K562 (cell line): ENCODE data around the gene SCAF11. TPM values are rescaled to one million over a fixed set of nuclear protein-coding genes. Genes with fewer than 3 reads are reported as not detected.

Source experiments
- CLOCK ChIP-seq: fragments of 250-450 bp; sonication (Bioruptor Pico); IDR thresholded peaks from 2 replicates; pipeline ENCODE4 v1.4.0; 2020; ENCODE audit warnings: mild to moderate bottlenecking, moderate library complexity, borderline replicate concordance
- CREB1 ChIP-seq, 2 experiments: sonication (generic) in 1 of 2; formaldehyde crosslinking in 1 of 2; IDR thresholded peaks; 2 replicates each; pipeline versions ENCODE4 v1.6.1 to v1.8.0; 2012 to 2022; ENCODE audit warnings: inconsistent platforms in 1 of 2, mild to moderate bottlenecking in 1 of 2, missing genetic modification reagents in 1 of 2, moderate library complexity in 1 of 2
- CUX1 ChIP-seq: fragments of 200-800 bp; sonication (Bioruptor generic); IDR thresholded peaks from 2 replicates; pipeline ENCODE4 v1.6.1; 2016; ENCODE audit warnings: missing genetic modification characterization, missing compliant biosample characterization
- E2F8 ChIP-seq: fragments of 450-650 bp; IDR thresholded peaks from 2 replicates; pipeline ENCODE4 v1.7.1; 2018; ENCODE audit warnings: mild to moderate bottlenecking, low read depth; ENCODE audit not compliant: partially characterized antibody
- HNRNPUL1 ChIP-seq: fragments of 200-400 bp; formaldehyde crosslinking; IDR thresholded peaks from 2 replicates; pipeline ENCODE4 v1.6.1; 2017; ENCODE audit warnings: low read length
- MAFK ChIP-seq: IDR thresholded peaks from 2 replicates; pipeline ENCODE4 v1.6.1; 2011; ENCODE audit warnings: low read length, improper control_type of control experiment
- MEIS2 ChIP-seq: fragments of 450-650 bp; IDR thresholded peaks from 2 replicates; pipeline ENCODE4 v1.6.1; 2014; ENCODE audit warnings: mild to moderate bottlenecking; ENCODE audit not compliant: partially characterized antibody
- NBN ChIP-seq: fragments of 450-650 bp; IDR thresholded peaks from 2 replicates; pipeline ENCODE4 v1.6.1; 2016; ENCODE audit warnings: low read depth, mild to moderate bottlenecking
- TCFL5 ChIP-seq: fragments of 250-450 bp; sonication (Bioruptor Pico); conservative IDR thresholded peaks from 2 replicates; pipeline ENCODE4 v1.6.1; 2021; ENCODE audit warnings: mild to moderate bottlenecking, moderate library complexity, matching md5 sums
- TEAD4 ChIP-seq, 2 experiments: sonication (generic) in 1 of 2; formaldehyde crosslinking in 1 of 2; IDR thresholded peaks; 2 replicates each; pipeline versions ENCODE4 v1.6.1 to v1.8.0; 2012 to 2022; ENCODE audit warnings: borderline replicate concordance in 1 of 2, inconsistent platforms in 1 of 2, low read length in 1 of 2, mild to moderate bottlenecking in 1 of 2, missing genetic modification reagents in 1 of 2
- ZNF165 ChIP-seq: fragments of 250-450 bp; sonication (Bioruptor Pico); IDR thresholded peaks from 2 replicates; pipeline ENCODE4 v1.4.0; 2020; ENCODE audit warnings: borderline replicate concordance
- ZNF764 ChIP-seq: fragments of 250-450 bp; sonication (Bioruptor Pico); IDR thresholded peaks from 2 replicates; pipeline ENCODE4 v1.4.0; 2020; ENCODE audit warnings: low read depth, mild to moderate bottlenecking, moderate library complexity
- ZSCAN29 ChIP-seq: fragments of 450-650 bp; IDR thresholded peaks from 2 replicates; pipeline ENCODE4 v1.6.1; 2017
- polyA plus RNA-seq, 8 experiments: library from polyadenylated mRNA; depleted of rRNA in 4 of 8; stranded (reverse) in 5 of 8; unstranded in 3 of 8; fragments of >200 nt; fragmentation: Nextera tagmentation in 2 of 8; fragmentation: Illumina TruSeq in 1 of 8; extraction: Ambion mirVana in 2 of 8; extraction: Trizol in 1 of 8; gene quantifications; 2 replicates each; pipeline versions ENCODE4 v1.2.1 to v1.2.3, GENCODE V29; 2011 to 2014; ENCODE audit warnings: inconsistent platforms in 1 of 8, missing spikeins in 1 of 8
- total RNA-seq, 7 experiments: library from RNA; depleted of rRNA in 6 of 7; stranded (reverse); fragments of >200 nt in 6 of 7; fragmentation: Illumina TruSeq in 2 of 7; extraction: Trizol in 2 of 7; gene quantifications; 2 replicates each; pipeline versions ENCODE4 v1.2.1 to v1.2.3, GENCODE V29; 2011 to 2021; ENCODE audit warnings: low replicate concordance in 1 of 7
- TF ChIP-seq, protein P1 (sequence below): sonication (generic); formaldehyde crosslinking; IDR thresholded peaks from 2 replicates; pipeline ENCODE4 v1.8.1; 2023; ENCODE audit warnings: mild to moderate bottlenecking, missing genetic modification reagents

Gene SCAF11
- total and polyA plus RNA-seq, 9 of the 15 experiments (the other 6 are each of a cell fraction or from before 2014, with no cell fraction given): 30.4 to 119 (median 80.0) TPM

GRCh38 chr12:45989721-45990467 is 480 bp downstream of the SCAF11 start (continued):
- no peak for TF ChIP-seq CLOCK (CRISPR knock-in tag)
- peak; percentile 27; the same call in 1 of the 2 replicates for TF ChIP-seq ZNF165 (CRISPR knock-in tag)
- no peak for TF ChIP-seq CUX1 (CRISPR knock-in tag)
- no peak for TF ChIP-seq MEIS2
- TF ChIP-seq TCFL5: no peak
- TF ChIP-seq TEAD4 (IDR thresholded peaks at IDR 0.05; ENCODE audit: low read length): no peak
- TF ChIP-seq TEAD4 (CRISPR knock-in tag; IDR thresholded peaks at IDR 0.05; ENCODE audit: borderline replicate concordance): no peak
- TF ChIP-seq, protein P1, sequence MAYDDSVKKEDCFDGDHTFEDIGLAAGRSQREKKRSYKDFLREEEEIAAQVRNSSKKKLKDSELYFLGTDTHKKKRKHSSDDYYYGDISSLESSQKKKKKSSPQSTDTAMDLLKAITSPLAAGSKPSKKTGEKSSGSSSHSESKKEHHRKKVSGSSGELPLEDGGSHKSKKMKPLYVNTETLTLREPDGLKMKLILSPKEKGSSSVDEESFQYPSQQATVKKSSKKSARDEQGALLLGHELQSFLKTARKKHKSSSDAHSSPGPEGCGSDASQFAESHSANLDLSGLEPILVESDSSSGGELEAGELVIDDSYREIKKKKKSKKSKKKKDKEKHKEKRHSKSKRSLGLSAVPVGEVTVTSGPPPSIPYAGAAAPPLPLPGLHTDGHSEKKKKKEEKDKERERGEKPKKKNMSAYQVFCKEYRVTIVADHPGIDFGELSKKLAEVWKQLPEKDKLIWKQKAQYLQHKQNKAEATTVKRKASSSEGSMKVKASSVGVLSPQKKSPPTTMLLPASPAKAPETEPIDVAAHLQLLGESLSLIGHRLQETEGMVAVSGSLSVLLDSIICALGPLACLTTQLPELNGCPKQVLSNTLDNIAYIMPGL (CRISPR knock-in tag): no peak
- TF ChIP-seq NBN: no peak
- TF ChIP-seq ZSCAN29: no peak
- TF ChIP-seq MAFK: no peak
- TF ChIP-seq HNRNPUL1: no peak
- TF ChIP-seq E2F8: no peak
- no peak for TF ChIP-seq ZNF764 (CRISPR knock-in tag)
- TF ChIP-seq CREB1 (IDR thresholded peaks at IDR 0.05): no peak
- TF ChIP-seq CREB1 (CRISPR knock-in tag; IDR thresholded peaks at IDR 0.05): no peak
